Measurements from ENCODE around the gene PREX1. TPM values are rescaled to one million over a fixed set of nuclear protein-coding genes. Genes with fewer than 3 reads are reported as not detected.

Gene PREX1
- total and polyA plus RNA-seq, 2 of the 4 experiments (the other 2 are of a cell fraction): 0.67 to 0.72 TPM

DNA sequence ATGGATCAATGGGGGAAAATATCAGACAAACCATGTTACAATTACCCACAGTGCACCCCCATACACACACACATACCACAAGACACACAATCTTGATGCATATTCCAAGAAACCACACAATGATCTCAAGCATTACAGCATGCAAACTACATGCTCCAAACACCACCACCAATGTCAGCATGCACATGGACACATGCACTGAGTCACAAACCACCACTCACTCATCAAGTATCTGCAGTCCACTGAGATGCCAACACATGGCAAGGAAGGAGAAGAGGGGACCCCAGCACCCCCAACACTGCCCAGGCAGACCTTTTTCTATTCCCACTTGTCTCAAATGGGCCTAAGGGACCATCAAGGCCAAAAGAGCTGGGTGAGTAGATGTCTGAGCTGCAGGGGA, 91.6 kb downstream of the PREX1 start:
- H4K91ac ChIP-seq (ENCODE audit: insufficient read depth, low read depth, low read length): no peak overlapping the region
- H3K4ac ChIP-seq (ENCODE audit: low read depth, low read length): no peak overlapping the region
- no peaks in the 10 kb centered on the region for H3K79me1 ChIP-seq (ENCODE audit: low read depth in 1 of 2, low read length in 2 of 2)
- no peak overlapping the region for H2AK9ac ChIP-seq (replicated peaks; ENCODE audit: low read depth, low read length, poor library complexity)
- no peak overlapping the region for H2BK15ac ChIP-seq (ENCODE audit: low read depth, low read length)
- no peak overlapping the region for H2AK5ac ChIP-seq (ENCODE audit: low read depth, low read length)
- H3K18ac ChIP-seq (ENCODE audit: low read depth, low read length): no peak overlapping the region
- no peak overlapping the region for H4K5ac ChIP-seq (ENCODE audit: low read depth, low read length)
- TF ChIP-seq RAD21 (IDR thresholded peaks at IDR 0.05; ENCODE audit: low read length): no peak
- TF ChIP-seq MAFK (IDR thresholded peaks at IDR 0.05; ENCODE audit: low read depth, low read length): no peak
- TF ChIP-seq POLR2A (IDR thresholded peaks at IDR 0.05; ENCODE audit: low read depth, low read length): no peak
- no peak for TF ChIP-seq BHLHE40 (IDR thresholded peaks at IDR 0.05; ENCODE audit: low read depth, low read length)
- no peak for TF ChIP-seq RCOR1 (IDR thresholded peaks at IDR 0.05; ENCODE audit: insufficient replicate concordance, low read length)
- no peak for TF ChIP-seq MAZ (IDR thresholded peaks at IDR 0.05; ENCODE audit: borderline replicate concordance, low read depth, low read length)
- no peak overlapping the region for H3K9ac ChIP-seq (ENCODE audit: low read depth, low read length)
- no peak overlapping the region for H3K27ac ChIP-seq (ENCODE audit: insufficient read depth, low read length)
- no peaks in the 10 kb centered on the region for H3K4me1 ChIP-seq (ENCODE audit: control insufficient read depth, insufficient read depth, low read length)
- H3K9me3 ChIP-seq (ENCODE audit: control insufficient read depth, insufficient read depth, low read length): no peaks in the 10 kb centered on the region
- no peak overlapping the region for H3K4me2 ChIP-seq (ENCODE audit: low read depth, low read length)
- intact Hi-C loops (cut with micrococcal nuclease) (no loop called here), in situ Hi-C loops (cut with MboI; ENCODE audit: low sequenced_read_pairs) (no loop called here), dilution Hi-C loops (cut with HindIII; ENCODE audit: low sequenced_read_pairs, unreplicated experiment) (no loop called here)
- ChIA-PET POLR2A (ENCODE audit: unreplicated experiment) (no interaction called here), CTCF (no interaction called here)
- no peak overlapping the region for H3K23ac ChIP-seq (ENCODE audit: low read depth, low read length)
- H4K20me1 ChIP-seq (ENCODE audit: insufficient read depth, low read length): no peaks in the 10 kb centered on the region
- no peak overlapping the region for H2AFZ ChIP-seq (replicated peaks; ENCODE audit: low read length, poor library complexity)
- H3K14ac ChIP-seq (replicated peaks; ENCODE audit: low read depth, low read length): no peak overlapping the region
- H2BK120ac ChIP-seq (ENCODE audit: low read depth, low read length): no peak overlapping the region
- no peak overlapping the region for H2BK5ac ChIP-seq (ENCODE audit: low read depth, low read length, poor library complexity, severe bottlenecking)
- no peak overlapping the region for H2BK20ac ChIP-seq (ENCODE audit: low read depth, low read length)
- ATAC-seq (ENCODE audit: low read depth): no peak
- H3K9me1 ChIP-seq (ENCODE audit: insufficient read depth, low read length): no peaks in the 10 kb centered on the region
- peak; percentile 8 for DNase-seq
- BruUV-seq (replicated peaks): no TSS peak
- peaks cover 3% of the 10 kb centered on the region; the same call in 1 of the 2 replicates for H3K27me3 ChIP-seq (ENCODE audit: control insufficient read depth, insufficient read depth, low read length)
- no peaks in the 10 kb centered on the region for H3K36me3 ChIP-seq (ENCODE audit: control insufficient read depth, insufficient read depth, low read length)
- no peak overlapping the region for H3K4me3 ChIP-seq (ENCODE audit: insufficient read depth, low read depth, low read length)
- H4K8ac ChIP-seq (ENCODE audit: low read depth in 2 of 2, low read length in 2 of 2): no peak overlapping the region
- no peak overlapping the region for H3K56ac ChIP-seq (ENCODE audit: extremely low read depth, insufficient read depth, low read length)
